HG03039 (cell line): ENCODE results near the gene RANGAP1.
"Not testable (repeated sequence)": the region's sequence is repeated elsewhere in the genome, so short reads cannot be mapped to it uniquely, and the experiment has no call there.

Experiments
- ATAC-seq: cut with Tn5 transposase; IDR thresholded peaks from one replicate; pipeline ENCODE4 v1.9.1; 2021; ENCODE audit warnings: mild to moderate bottlenecking, moderate library complexity; ENCODE audit not compliant: unreplicated experiment

The RANGAP1 gene

GRCh38 chr22:41301085-41302020, 15.4 kb upstream of the RANGAP1 start, which contains the start of gene ZC3H7B:
ZC3H7B (plus strand) TSS chr22:41301525; CDS start chr22:41320661, 19,136 bp downstream.
- peak; percentile 76 for ATAC-seq

- no peak for ATAC-seq
These were observed 14.7 kb upstream of the RANGAP1 start for GRCh38 chr22:41300661-41301060.

- ATAC-seq: no peak
These were observed 11.1 kb upstream of the RANGAP1 start for GRCh38 chr22:41296826-41297667.

GRCh38 chr22:41294816-41295215, 8.8 kb upstream of the RANGAP1 start:
- ATAC-seq: not testable (repeated sequence)

GRCh38 chr22:41290262-41291221, 4.6 kb upstream of the RANGAP1 start:
- ATAC-seq: no peak

- ATAC-seq: no peak
These were observed 3.7 kb upstream of the RANGAP1 start for GRCh38 chr22:41289671-41290070.

GRCh38 chr22:41288245-41288946, 2.4 kb upstream of the RANGAP1 start:
- no peak for ATAC-seq

- ATAC-seq: peak; percentile 3
These were observed 678 bp upstream of the RANGAP1 start for GRCh38 chr22:41286639-41287091.

GRCh38 chr22:41285441-41285819, 557 bp downstream of the RANGAP1 start:
- peak; percentile 20 for ATAC-seq

GRCh38 chr22:41284465-41284864, 1.5 kb downstream of the RANGAP1 start:
- no peak for ATAC-seq

- ATAC-seq: no peak
These were observed 5.1 kb downstream of the RANGAP1 start for GRCh38 chr22:41280854-41281253.

- no peak for ATAC-seq
These were observed 5.9 kb downstream of the RANGAP1 start for GRCh38 chr22:41280065-41280464.

- ATAC-seq: no peak
These were observed 11.1 kb downstream of the RANGAP1 start for GRCh38 chr22:41274856-41275255.

- ATAC-seq: no peak
These were observed 12.9 kb downstream of the RANGAP1 start for GRCh38 chr22:41273128-41273527.

- ATAC-seq: no peak
These were observed 14.2 kb downstream of the RANGAP1 start for GRCh38 chr22:41271787-41272186.

- ATAC-seq: no peak
These were observed 18.0 kb downstream of the RANGAP1 start for GRCh38 chr22:41267958-41268357.

GRCh38 chr22:41264408-41264941, 21.5 kb downstream of the RANGAP1 start:
- no peak for ATAC-seq

- ATAC-seq: no peak
These were observed 22.3 kb downstream of the RANGAP1 start for GRCh38 chr22:41263704-41264103.

GRCh38 chr22:41262250-41262765, 23.7 kb downstream of the RANGAP1 start:
- no peak for ATAC-seq
